Nephron (organoid): ENCODE measurements around the gene SAA1.
"Not testable (repeated sequence)": the region's sequence is repeated elsewhere in the genome, so short reads cannot be mapped to it uniquely, and the experiment has no call there.

Experiments
- H3K27ac Mint-ChIP-seq, 3 experiments: 2 replicates each; pipeline ENCODE4 v1.8.0; 2020; ENCODE audit warnings: mixed read lengths in 3 of 3, mild to moderate bottlenecking in 2 of 3, moderate library complexity in 1 of 3
- H3K27me3 Mint-ChIP-seq: 2 replicates; pipeline ENCODE4 v1.8.0; 2021; ENCODE audit warnings: low read depth, mild to moderate bottlenecking, moderate library complexity, mixed read lengths
- H3K36me3 Mint-ChIP-seq: 2 replicates; pipeline ENCODE4 v1.8.0; 2020; ENCODE audit warnings: low read depth, mixed read lengths
- H3K4me1 Mint-ChIP-seq: 2 replicates; pipeline ENCODE4 v1.8.0; 2020; ENCODE audit warnings: mixed read lengths
- H3K4me3 Mint-ChIP-seq, 3 experiments: 2 replicates each; pipeline ENCODE4 v1.8.0; 2020; ENCODE audit warnings: mild to moderate bottlenecking in 3 of 3, mixed read lengths in 3 of 3, moderate library complexity in 2 of 3
- H3K9me3 Mint-ChIP-seq: 2 replicates; pipeline ENCODE4 v1.8.0; 2020; ENCODE audit warnings: mixed read lengths
- TF ChIP-seq, protein P1 (sequence below), 3 experiments: fragments of 200-600 bp; sonication (generic); IDR thresholded peaks; one replicate each; pipeline ENCODE4 v1.5.0; 2021; ENCODE audit warnings: antibody characterized with exemption in 3 of 3; ENCODE audit not compliant: unreplicated experiment in 3 of 3

The SAA1 gene

GRCh38 chr11:18264677-18265555 is 1.1 kb upstream of the SAA1 start:
- Mint-ChIP-seq H3K4me1 (no peaks in the 10 kb centered on the region), H3K27me3 (peaks cover 16% of the 10 kb centered on the region), H3K4me3 (no peak overlapping the region), H3K9me3 (no peaks in the 10 kb centered on the region), H3K27ac (no peak overlapping the region), H3K36me3 (no peaks in the 10 kb centered on the region)
- TF ChIP-seq, protein P1, sequence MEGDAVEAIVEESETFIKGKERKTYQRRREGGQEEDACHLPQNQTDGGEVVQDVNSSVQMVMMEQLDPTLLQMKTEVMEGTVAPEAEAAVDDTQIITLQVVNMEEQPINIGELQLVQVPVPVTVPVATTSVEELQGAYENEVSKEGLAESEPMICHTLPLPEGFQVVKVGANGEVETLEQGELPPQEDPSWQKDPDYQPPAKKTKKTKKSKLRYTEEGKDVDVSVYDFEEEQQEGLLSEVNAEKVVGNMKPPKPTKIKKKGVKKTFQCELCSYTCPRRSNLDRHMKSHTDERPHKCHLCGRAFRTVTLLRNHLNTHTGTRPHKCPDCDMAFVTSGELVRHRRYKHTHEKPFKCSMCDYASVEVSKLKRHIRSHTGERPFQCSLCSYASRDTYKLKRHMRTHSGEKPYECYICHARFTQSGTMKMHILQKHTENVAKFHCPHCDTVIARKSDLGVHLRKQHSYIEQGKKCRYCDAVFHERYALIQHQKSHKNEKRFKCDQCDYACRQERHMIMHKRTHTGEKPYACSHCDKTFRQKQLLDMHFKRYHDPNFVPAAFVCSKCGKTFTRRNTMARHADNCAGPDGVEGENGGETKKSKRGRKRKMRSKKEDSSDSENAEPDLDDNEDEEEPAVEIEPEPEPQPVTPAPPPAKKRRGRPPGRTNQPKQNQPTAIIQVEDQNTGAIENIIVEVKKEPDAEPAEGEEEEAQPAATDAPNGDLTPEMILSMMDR (IDR thresholded peaks at IDR 0.05; ENCODE audit: unreplicated experiment in 3 of 3), result no peak

GRCh38 chr11:18267335-18268133 is 1.5 kb downstream of the SAA1 start:
- not testable (repeated sequence) for H3K36me3 Mint-ChIP-seq, H3K4me3 Mint-ChIP-seq, H3K4me1 Mint-ChIP-seq, H3K9me3 Mint-ChIP-seq, H3K27ac Mint-ChIP-seq
- H3K27me3 Mint-ChIP-seq, result peaks cover 17% of the 10 kb centered on the region

DNA sequence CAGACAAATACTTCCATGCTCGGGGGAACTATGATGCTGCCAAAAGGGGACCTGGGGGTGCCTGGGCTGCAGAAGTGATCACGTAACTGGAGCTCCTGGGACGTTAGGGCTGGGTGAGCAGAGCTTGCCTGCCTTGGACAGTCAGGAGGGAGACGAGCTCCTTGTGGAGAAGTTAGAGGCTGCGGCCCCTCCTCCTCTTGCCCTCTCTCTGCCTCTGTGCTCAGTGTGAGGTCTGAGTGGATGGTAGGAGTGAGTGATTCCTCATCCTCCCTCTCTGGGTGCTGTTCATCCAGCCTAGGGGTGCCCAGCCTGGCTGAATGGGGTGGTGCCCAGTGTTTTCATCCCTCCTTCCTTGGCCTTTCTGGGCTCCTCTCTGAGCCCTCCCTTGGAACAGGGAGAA is 3.2 kb downstream of the SAA1 start:
- not testable (repeated sequence) for H3K27ac Mint-ChIP-seq, H3K4me3 Mint-ChIP-seq, H3K4me1 Mint-ChIP-seq, H3K36me3 Mint-ChIP-seq, H3K9me3 Mint-ChIP-seq
- peaks cover 10% of the 10 kb centered on the region for H3K27me3 Mint-ChIP-seq

DNA sequence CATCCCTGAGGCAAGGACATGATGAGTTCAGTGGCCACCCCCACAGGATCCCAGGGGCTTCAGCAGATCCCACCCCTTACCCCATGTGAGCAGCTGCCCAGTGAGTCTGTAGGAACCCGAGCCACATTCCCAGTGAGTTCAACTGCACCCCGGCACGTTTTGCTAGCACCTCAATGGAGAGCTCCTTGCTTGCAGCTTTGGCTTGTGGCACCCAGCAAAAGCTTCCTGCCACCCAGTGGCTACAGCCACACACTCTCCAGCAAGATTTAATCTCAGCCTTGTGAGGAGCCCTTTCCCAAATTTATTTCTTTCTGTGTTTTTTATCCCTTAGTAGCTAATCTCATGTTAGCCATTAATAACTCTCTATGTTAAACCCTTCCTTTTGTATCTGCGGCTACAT is 4.0 kb downstream of the SAA1 start:
- TF ChIP-seq, protein P1 (IDR thresholded peaks at IDR 0.05; ENCODE audit: unreplicated experiment in 3 of 3), result no peak
- Mint-ChIP-seq H3K27ac (no peak overlapping the region), H3K4me3 (no peak overlapping the region), H3K9me3 (no peaks in the 10 kb centered on the region), H3K27me3 (peaks cover 9% of the 10 kb centered on the region), H3K36me3 (peaks cover 8% of the 10 kb centered on the region), H3K4me1 (no peaks in the 10 kb centered on the region)

DNA sequence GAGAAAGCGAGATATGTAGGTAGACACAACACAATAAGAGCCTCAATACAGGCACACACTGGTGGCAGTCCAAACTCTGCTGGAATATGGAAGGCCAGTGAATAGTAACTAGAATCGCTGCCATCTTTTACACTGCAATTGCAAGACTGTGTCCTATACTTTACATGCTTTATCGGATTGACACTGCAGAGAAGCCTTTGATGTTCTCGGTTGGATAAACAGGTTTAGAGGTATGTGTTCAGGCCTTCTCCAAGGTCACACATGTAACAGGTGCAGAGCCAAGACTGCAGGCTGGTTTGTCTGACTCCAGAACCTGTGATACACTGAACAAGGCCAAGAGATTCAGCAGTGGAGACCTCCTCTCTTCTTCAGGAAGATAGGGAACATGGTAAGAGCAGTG is 5.1 kb downstream of the SAA1 start:
- Mint-ChIP-seq H3K9me3 (no peaks in the 10 kb centered on the region), H3K4me3 (no peak overlapping the region), H3K36me3 (peaks cover 11% of the 10 kb centered on the region), H3K27me3 (peaks cover 5% of the 10 kb centered on the region), H3K27ac (no peak overlapping the region), H3K4me1 (no peaks in the 10 kb centered on the region)
- TF ChIP-seq, protein P1 (IDR thresholded peaks at IDR 0.05; ENCODE audit: unreplicated experiment in 3 of 3), result no peak

- TF ChIP-seq, protein P1 (IDR thresholded peaks at IDR 0.05; ENCODE audit: unreplicated experiment in 3 of 3), result no peak
- no peaks in the 10 kb centered on the region for H3K27me3 Mint-ChIP-seq
- H3K36me3 Mint-ChIP-seq, result peaks cover 50% of the 10 kb centered on the region
- H3K4me1 Mint-ChIP-seq, result no peaks in the 10 kb centered on the region
- H3K27ac Mint-ChIP-seq, result no peak overlapping the region
- no peaks in the 10 kb centered on the region for H3K9me3 Mint-ChIP-seq
- H3K4me3 Mint-ChIP-seq, result no peak overlapping the region
These were observed 11.7 kb downstream of the SAA1 start for GRCh38 chr11:18277565-18278271.
